ENCODE results near the gene SRSF4.

The SRSF4 gene

DNA sequence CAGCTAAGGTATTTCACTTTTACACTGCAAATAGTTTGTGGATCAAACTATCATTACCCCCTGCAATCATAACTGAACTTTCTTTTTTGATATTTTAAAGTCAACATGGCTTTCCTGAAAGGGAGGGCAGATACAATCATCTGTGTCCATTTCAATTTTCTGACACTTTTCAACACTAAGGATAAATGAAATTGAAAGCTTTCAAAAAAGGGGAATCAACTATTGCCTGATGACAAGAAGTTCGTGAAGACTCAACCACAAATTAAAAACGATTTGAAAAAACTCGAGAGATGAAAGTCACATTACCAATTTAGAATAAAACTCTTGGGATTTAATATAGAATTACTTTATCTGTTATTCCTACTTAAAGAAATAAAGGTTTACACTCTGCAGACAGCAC lies 11.7 kb downstream of the SRSF4 start:
- DNase-seq (ENCODE audit: low read depth in 2 of 2), result no peak
- TF ChIP-seq, protein P1, sequence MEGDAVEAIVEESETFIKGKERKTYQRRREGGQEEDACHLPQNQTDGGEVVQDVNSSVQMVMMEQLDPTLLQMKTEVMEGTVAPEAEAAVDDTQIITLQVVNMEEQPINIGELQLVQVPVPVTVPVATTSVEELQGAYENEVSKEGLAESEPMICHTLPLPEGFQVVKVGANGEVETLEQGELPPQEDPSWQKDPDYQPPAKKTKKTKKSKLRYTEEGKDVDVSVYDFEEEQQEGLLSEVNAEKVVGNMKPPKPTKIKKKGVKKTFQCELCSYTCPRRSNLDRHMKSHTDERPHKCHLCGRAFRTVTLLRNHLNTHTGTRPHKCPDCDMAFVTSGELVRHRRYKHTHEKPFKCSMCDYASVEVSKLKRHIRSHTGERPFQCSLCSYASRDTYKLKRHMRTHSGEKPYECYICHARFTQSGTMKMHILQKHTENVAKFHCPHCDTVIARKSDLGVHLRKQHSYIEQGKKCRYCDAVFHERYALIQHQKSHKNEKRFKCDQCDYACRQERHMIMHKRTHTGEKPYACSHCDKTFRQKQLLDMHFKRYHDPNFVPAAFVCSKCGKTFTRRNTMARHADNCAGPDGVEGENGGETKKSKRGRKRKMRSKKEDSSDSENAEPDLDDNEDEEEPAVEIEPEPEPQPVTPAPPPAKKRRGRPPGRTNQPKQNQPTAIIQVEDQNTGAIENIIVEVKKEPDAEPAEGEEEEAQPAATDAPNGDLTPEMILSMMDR (IDR thresholded peaks at IDR 0.05; ENCODE audit: low read depth, low read length), result no peak
- no peak overlapping the region for H3K4me3 ChIP-seq (replicated peaks in 1 of 2; ENCODE audit: low read depth in 2 of 2, low read length in 2 of 2)

DNA sequence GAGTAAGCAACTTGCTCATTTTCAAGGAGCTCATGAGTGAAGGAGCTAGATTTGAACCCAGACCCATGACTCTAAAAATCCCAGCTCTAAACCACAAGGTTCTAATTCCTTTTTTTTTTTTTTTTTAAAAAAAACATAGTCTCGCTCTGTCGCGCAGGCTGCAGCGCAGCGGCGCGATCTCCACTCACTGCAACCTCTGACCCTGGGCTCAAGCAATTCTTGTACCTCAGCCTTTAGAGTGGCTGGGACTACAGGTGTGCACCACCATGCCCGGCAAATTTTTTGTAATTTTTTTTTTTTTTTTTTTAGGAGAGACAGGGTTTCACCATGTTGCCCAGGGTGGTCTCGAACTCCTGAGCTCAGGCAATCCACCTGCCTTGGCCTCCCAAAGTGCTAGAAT lies 13.8 kb downstream of the SRSF4 start:
- no peak for DNase-seq (ENCODE audit: low read depth in 2 of 2)
- TF ChIP-seq, protein P1 (IDR thresholded peaks at IDR 0.05; ENCODE audit: low read depth, low read length), result no peak
- H3K4me3 ChIP-seq (replicated peaks in 1 of 2; ENCODE audit: low read depth in 2 of 2, low read length in 2 of 2), result no peak overlapping the region

DNA sequence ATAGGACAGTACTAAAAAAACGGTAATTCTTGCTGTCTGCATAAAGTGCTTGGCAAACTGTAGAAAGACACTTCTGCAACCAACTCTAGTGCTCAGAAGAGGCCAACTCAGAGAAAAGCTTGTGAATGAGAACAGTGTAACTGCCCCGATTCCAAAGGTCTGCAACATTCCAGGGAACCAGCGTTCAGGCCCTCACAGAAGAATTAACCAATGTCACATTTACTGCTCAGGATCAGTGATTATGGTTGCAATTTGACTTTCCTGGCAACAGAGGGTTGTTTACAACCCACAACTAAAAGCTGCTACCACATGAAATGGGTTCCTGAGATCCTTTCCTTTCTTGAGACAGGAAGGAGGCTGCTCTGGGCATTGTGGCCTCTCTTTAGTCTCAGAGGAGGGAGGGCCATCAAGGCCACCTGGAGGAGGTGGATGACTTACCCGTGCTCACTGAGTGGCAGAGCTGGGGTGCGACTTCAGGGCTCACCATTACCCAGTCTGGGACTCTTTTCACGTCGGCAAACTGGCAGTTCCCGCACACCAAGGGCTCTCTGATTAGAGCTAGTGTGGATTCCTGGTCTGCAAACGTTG lies 15.3 kb downstream of the SRSF4 start:
- no peak overlapping the region for H3K4me3 ChIP-seq (replicated peaks in 1 of 2; ENCODE audit: low read depth in 2 of 2, low read length in 2 of 2)
- DNase-seq (ENCODE audit: low read depth in 2 of 2), result no peak
- TF ChIP-seq, protein P1 (IDR thresholded peaks at IDR 0.05; ENCODE audit: low read depth, low read length), result no peak

DNA sequence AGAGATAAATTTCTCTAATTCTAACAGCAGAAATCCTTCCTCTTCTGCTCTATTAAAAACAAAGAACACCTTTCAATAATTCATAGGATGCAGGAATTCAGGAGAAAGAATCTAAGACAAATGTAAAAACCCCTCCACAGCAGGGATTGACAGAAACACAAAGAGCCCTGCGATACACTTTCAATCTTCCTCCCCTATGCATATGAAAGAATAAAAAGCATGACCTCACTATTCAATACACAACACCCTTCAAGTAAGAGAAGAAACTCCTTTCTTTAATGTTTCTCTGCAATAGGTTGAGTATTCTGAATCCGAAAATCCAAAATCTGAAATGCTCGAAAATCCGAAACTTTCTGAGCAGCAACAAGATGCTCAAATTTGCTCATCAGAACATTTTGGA lies 17.1 kb downstream of the SRSF4 start:
- no peak for DNase-seq (ENCODE audit: low read depth in 2 of 2)
- H3K4me3 ChIP-seq (replicated peaks in 1 of 2; ENCODE audit: low read depth in 2 of 2, low read length in 2 of 2), result no peak overlapping the region
- TF ChIP-seq, protein P1 (IDR thresholded peaks at IDR 0.05; ENCODE audit: low read depth, low read length), result no peak

DNA sequence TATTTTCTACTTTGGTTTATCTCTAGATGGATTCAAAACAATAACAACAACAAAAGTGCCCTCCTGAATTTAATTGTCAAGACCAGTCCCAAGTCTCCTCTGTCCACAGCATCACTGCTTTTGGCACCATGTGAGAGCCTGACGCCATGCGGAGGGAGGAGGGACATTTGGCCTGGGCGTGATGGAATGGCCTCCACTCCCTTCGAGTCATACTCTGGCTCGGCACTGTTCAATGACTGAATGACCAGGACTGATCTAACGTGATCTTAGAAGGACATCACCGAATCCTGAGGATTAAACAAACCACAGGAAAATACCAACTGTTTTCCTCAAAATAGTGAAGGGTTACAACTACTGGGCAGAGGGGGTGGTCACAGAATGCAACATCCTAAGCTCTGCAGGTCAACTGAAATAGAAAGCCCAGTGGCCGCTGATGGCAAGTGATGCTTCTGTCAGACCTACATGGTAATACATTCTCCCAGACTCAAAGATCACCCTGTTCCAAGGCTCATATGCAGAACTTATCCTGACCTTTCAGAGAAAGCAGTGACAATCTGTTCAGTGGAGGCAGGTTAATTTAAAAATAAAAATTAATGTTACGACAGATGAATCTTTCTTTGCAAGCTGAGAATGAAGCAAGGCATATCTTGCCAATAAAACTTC lies 19.1 kb downstream of the SRSF4 start:
- peak in 1 of 2 donors; percentile 42 for DNase-seq (ENCODE audit: low read depth in 2 of 2)
- H3K4me3 ChIP-seq (replicated peaks in 1 of 2; ENCODE audit: low read depth in 2 of 2, low read length in 2 of 2), result no peak overlapping the region
- TF ChIP-seq, protein P1 (IDR thresholded peaks at IDR 0.05; ENCODE audit: low read depth, low read length), result no peak

DNA sequence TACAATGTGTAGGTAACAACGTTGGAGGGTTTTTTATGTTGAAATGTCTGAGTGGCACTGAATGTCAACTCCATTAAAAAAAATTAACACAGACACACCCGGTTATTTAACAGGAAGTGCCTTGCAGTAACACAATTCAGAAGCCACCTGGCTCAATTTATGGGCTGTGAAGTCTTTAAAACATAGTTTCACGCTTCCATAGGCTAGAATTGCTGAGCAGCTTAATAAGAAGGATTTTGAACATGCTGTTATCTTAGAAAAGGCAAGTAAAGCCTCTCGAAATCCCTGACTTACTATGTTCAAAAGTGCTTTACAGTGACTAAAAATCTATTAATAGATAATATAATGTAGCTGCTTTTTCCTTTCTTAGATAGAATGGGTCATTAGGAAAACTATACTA lies 19.7 kb downstream of the SRSF4 start:
- no peak overlapping the region for H3K4me3 ChIP-seq (replicated peaks in 1 of 2; ENCODE audit: low read depth in 2 of 2, low read length in 2 of 2)
- no peak for DNase-seq (ENCODE audit: low read depth in 2 of 2)
- TF ChIP-seq, protein P1 (IDR thresholded peaks at IDR 0.05; ENCODE audit: low read depth, low read length), result no peak
